CD4-positive, alpha-beta T cell (primary cell): ENCODE results near the gene ARHGAP27. TPM values are rescaled to one million over a fixed set of nuclear protein-coding genes. Genes with fewer than 3 reads are reported as not detected.
"Not testable (repeated sequence)": the region's sequence is repeated elsewhere in the genome, so short reads cannot be mapped to it uniquely, and the experiment has no call there.

Experiments used
- ATAC-seq: fragments of 200-7000 bp; cut with Tn5 transposase; one replicate; pipeline ENCODE4 v1.10.0; 2022; ENCODE audit warnings: mild to moderate bottlenecking; ENCODE audit not compliant: poor library complexity
- CTCF ChIA-PET: fragments of 350-600 bp; sonication (Branson Sonifier 250); formaldehyde crosslinking; loops from one replicate; lab custom pipeline; 2021; ENCODE audit warnings: antibody characterized with exemption, inconsistent platforms; lab: Charles Lee
- POLR2A ChIA-PET: fragments of 350-600 bp; sonication (Branson Sonifier 250); formaldehyde crosslinking; loops from one replicate; lab custom pipeline; 2021; ENCODE audit warnings: antibody characterized with exemption, inconsistent platforms; lab: Charles Lee
- DNase-seq, 14 experiments: peaks; one replicate each; pipeline ENCODE4 v3.0.0-alpha.2; 2013 to 2020; ENCODE audit warnings: mixed read lengths in 2 of 14
- H3K27ac ChIP-seq, 2 donors: one replicate each; pipeline versions ENCODE4 v1.5.1 to v1.7.0; 2013; ENCODE audit warnings: low read length in 2 of 2, low read depth in 1 of 2, mild to moderate bottlenecking in 1 of 2
- H3K27me3 ChIP-seq, 2 experiments: 1 replicate in 1 of 2; 2 replicates in 1 of 2; pipeline versions ENCODE4 v1.6.1 to v1.7.0; 2013; ENCODE audit warnings: low read length in 2 of 2, control low read depth in 1 of 2, mild to moderate bottlenecking in 1 of 2, moderate library complexity in 1 of 2; ENCODE audit not compliant: insufficient read depth in 2 of 2, control insufficient read depth in 1 of 2
- H3K36me3 ChIP-seq: one replicate; pipeline ENCODE4 v1.6.1; 2013; ENCODE audit warnings: low read length, control low read depth; ENCODE audit not compliant: insufficient read depth
- H3K4me1 ChIP-seq: one replicate; pipeline ENCODE4 v1.6.1; 2013; ENCODE audit warnings: low read length, control low read depth; ENCODE audit not compliant: insufficient read depth
- H3K4me3 ChIP-seq: one replicate; pipeline ENCODE4 v1.5.1; 2013; ENCODE audit warnings: mild to moderate bottlenecking, low read length, moderate library complexity
- H3K9me3 ChIP-seq, 2 experiments: 1 replicate in 1 of 2; 2 replicates in 1 of 2; pipeline versions ENCODE4 v1.6.1 to v1.7.0; 2013; ENCODE audit warnings: low read length in 2 of 2, mild to moderate bottlenecking in 2 of 2, control low read depth in 1 of 2, moderate library complexity in 1 of 2; ENCODE audit not compliant: control insufficient read depth in 1 of 2, insufficient read depth in 1 of 2
- H3K27ac Mint-ChIP-seq: one replicate; pipeline ENCODE4 v1.8.0; 2020; ENCODE audit warnings: mixed read lengths
- H3K27me3 Mint-ChIP-seq: one replicate; pipeline ENCODE4 v1.8.0; 2021; ENCODE audit warnings: mixed read lengths
- H3K36me3 Mint-ChIP-seq: one replicate; pipeline ENCODE4 v1.8.0; 2021; ENCODE audit warnings: low read depth, mixed read lengths
- H3K4me1 Mint-ChIP-seq: one replicate; pipeline ENCODE4 v1.8.0; 2021; ENCODE audit warnings: low read depth, mixed read lengths
- H3K4me3 Mint-ChIP-seq: one replicate; pipeline ENCODE4 v1.8.0; 2020; ENCODE audit warnings: mild to moderate bottlenecking, mixed read lengths
- H3K9me3 Mint-ChIP-seq: one replicate; pipeline ENCODE4 v1.8.0; 2020; ENCODE audit warnings: mixed read lengths
- intact Hi-C, 2 experiments: fragments of 100-400 bp; cut with DNase I in 1 of 2; cut with micrococcal nuclease in 1 of 2; formaldehyde crosslinking; loops; one replicate each; pipeline versions ENCODE4 v1.15.1 to v1.9.0; 2023 to 2025; cut with DNase I, micrococcal nuclease
- total RNA-seq, 174 experiments: library from RNA in 2 of 174; stranded (reverse) in 2 of 174; gene quantifications; one replicate each; pipeline ENCODE4 v1.2.3 and lab custom pipeline; 2021 to 2026

Gene ARHGAP27
- total RNA-seq, 2 experiments from 2014 or later, result 33.3 to 35.2 TPM

DNA sequence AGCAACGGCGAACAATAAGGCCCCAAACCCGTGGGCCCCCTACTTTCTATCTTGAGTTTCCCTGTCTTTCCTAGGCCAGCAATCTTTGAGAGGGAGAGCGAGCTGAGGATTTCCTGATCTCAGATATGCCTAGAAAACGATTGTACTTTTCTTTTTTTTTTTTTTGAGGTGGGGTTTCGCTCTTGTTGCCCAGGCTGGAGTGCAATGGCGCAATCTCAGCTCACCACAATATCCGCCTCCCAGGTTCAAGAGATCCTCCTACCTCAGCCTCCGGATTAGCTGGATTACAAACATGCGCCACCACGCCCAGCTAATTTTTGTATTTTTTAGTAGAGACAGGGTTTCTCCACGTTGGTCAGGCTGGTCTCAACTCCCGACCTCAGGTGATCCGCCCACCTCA is 15.0 kb upstream of the ARHGAP27 start:
- ATAC-seq, H3K9me3 ChIP-seq, H3K4me3 ChIP-seq, H3K4me3 Mint-ChIP-seq, H3K4me1 Mint-ChIP-seq, CTCF ChIA-PET, POLR2A ChIA-PET, DNase-seq, H3K27me3 Mint-ChIP-seq, H3K27ac ChIP-seq, H3K27ac Mint-ChIP-seq, intact Hi-C loops, H3K9me3 Mint-ChIP-seq, H3K27me3 ChIP-seq: not testable (repeated sequence)
- Histone ChIP-seq H3K36me3 (peaks cover 14% of the 10 kb centered on the region), H3K4me1 (peaks cover 14% of the 10 kb centered on the region)
- peaks cover 31% of the 10 kb centered on the region for H3K36me3 Mint-ChIP-seq

DNA sequence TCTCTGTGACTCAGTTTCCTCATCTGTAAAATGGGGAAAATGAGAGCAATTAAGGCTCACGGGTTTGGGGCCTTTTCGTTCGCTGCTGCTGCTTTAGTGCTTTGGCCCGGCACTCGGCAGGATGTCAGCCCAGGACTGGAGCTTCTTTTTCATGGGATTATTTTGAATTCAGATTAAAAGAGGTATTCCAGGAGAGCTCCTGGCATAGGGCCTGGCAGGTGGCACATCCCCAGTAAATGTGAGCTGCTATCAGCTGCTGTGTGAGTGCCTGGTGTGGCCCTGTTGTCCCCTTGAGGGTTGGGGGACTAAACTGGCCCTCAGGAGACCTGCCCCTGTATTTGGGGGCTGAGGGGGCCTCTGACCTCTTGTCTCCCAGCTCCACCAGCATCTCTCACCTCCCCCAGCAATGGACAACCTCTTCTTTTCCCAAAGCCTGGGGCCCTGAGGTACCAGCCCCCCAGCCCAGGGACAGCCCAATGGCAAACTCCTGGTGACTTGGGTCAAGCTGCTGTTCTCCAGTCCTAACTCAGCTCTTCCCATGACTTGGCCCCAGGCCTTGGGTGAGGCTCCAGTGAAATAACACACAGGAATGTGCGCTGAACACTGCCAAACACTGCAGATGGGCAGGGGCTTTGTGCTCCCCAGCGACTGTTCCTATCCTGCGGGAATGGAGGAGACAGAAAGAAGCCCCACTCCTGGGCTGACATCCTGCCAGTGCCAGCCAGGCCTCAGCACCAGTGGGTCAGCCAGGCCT is 14.4 kb upstream of the ARHGAP27 start:
- H3K9me3 Mint-ChIP-seq, H3K9me3 ChIP-seq, H3K4me3 ChIP-seq, H3K27ac ChIP-seq, H3K4me1 Mint-ChIP-seq, ATAC-seq, intact Hi-C loops, POLR2A ChIA-PET, H3K27me3 ChIP-seq, H3K4me3 Mint-ChIP-seq, H3K27me3 Mint-ChIP-seq, H3K27ac Mint-ChIP-seq, DNase-seq, CTCF ChIA-PET: not testable (repeated sequence)
- peaks cover 31% of the 10 kb centered on the region for H3K36me3 Mint-ChIP-seq
- peaks cover 14% of the 10 kb centered on the region for H3K36me3 ChIP-seq
- H3K4me1 ChIP-seq, result peaks cover 14% of the 10 kb centered on the region

DNA sequence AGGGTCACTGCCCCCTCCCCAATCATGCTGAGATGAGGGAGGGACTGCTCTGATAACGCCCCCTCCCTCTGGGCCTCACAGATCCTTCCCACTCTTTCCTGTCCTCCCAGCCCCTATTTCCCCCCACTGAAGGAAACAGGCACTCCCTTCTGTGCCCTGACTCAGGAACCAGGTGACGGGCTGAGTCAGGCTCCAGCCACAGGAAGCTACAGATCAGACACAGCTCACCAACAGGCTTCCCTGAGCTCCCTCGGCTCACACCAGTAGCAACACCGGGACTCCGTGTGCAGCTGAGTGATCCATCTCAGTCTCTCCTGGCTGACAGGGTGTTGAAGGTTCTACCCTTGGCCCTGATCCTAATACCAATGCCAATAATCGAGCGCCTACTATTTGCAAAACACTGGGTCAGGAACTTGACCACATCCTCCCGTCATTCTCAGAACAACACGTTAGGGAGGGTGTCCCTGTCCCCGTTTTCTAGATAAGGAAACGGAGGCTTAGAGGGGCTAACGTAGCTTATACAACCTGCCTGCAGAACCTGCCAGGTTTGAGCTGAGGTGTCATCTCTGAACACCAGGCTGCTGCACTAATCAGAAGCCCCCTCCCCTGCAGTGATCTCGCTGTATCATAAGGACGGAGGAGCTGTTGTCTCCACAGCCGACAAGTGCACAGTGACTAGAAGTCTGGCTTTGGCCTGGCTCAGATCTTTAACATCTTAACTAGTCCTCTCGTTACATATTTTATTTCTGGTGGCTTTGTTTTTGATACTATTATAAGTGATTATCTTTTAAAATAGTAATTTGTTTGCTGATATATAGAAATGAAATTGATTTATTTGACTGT is 13.5 kb upstream of the ARHGAP27 start:
- DNase-seq (peak in 3 of 14 experiments; percentile 47 to 50 (median 48)), ATAC-seq (peak; percentile 74)
- H3K9me3 ChIP-seq, H3K4me3 ChIP-seq, H3K4me1 Mint-ChIP-seq, H3K27me3 Mint-ChIP-seq, H3K27me3 ChIP-seq, H3K9me3 Mint-ChIP-seq, intact Hi-C loops, H3K4me3 Mint-ChIP-seq, CTCF ChIA-PET, POLR2A ChIA-PET: not testable (repeated sequence)
- peaks cover 14% of the 10 kb centered on the region for H3K36me3 ChIP-seq
- H3K36me3 Mint-ChIP-seq, result peaks cover 31% of the 10 kb centered on the region
- peak overlapping the region in 1 of 2 donors; percentile 9 for H3K27ac ChIP-seq
- peak overlapping the region; percentile 55 for H3K27ac Mint-ChIP-seq
- H3K4me1 ChIP-seq, result peaks cover 16% of the 10 kb centered on the region

DNA sequence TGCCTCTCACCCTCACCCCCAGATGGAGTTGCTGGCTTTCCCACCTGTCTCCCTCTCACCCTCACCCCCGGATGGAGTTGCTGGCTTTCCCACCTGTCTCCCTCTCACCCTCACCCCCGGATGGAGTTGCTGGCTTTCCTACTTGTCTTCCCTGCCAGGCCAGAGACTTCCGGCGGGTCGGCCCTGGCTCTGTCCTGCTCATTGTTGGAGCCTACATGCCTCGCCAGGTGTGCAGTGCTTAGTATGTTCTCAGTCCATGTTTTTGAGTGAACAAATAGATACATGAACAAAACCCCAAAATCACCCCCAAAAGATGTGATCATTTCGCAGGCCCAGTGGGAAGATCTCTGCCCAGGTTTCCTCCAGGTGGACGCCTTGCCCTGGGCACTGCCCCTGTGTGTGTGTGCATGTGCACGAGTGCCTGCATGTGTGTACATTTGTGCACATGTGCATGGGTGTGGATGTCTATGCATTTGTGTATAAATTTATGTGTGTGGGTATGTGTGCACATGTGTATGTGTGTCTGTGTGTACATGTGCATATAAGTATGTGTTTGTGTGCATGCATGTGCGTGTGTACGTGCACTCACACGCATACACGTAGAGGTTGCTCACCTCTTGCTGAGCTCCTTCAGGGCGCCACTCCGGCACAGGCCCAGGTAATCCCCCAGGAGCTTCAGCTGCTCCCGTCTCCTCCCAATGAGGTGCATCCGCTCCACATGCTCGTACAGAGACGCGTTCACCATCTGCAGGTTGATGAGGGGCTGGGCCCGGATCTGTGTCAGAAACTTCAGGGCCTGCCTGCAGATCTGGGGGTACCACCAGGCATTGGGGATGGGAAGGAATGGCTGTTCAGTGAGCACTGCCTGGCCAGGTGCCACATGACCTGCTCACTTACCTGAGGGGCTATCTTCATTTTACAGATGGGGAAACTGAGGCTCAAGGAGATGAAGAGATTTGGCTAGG is 12.5 kb upstream of the ARHGAP27 start:
- H3K27ac ChIP-seq, ATAC-seq, DNase-seq, H3K27me3 ChIP-seq, H3K9me3 Mint-ChIP-seq, H3K27ac Mint-ChIP-seq, POLR2A ChIA-PET, H3K4me3 Mint-ChIP-seq, H3K4me3 ChIP-seq, H3K9me3 ChIP-seq, CTCF ChIA-PET, H3K27me3 Mint-ChIP-seq, H3K4me1 Mint-ChIP-seq, intact Hi-C loops: not testable (repeated sequence)
- Histone ChIP-seq H3K4me1 (peaks cover 23% of the 10 kb centered on the region), H3K36me3 (peaks cover 14% of the 10 kb centered on the region)
- peaks cover 30% of the 10 kb centered on the region for H3K36me3 Mint-ChIP-seq

DNA sequence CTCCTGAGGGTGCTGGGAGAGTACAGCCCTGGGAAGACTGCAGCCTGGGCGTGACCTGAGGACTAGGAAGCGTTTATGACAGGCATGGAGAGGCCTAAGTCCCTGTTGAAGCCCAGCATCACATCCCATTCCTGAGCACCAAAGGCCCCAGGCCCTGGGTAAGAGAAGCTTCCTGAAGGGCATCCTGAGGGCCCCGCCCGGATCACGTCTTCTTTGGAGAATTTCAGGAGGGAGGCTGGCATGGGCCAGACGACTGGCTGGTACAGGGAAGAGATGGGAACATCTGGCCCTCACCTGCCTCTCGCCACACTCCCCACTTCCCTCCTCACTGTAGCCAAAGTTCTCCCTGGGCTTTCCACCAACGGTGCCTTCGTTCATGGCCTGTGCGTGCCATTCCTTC is 11.6 kb upstream of the ARHGAP27 start:
- H3K27ac ChIP-seq, POLR2A ChIA-PET, ATAC-seq, H3K27me3 Mint-ChIP-seq, H3K4me1 Mint-ChIP-seq, CTCF ChIA-PET, intact Hi-C loops, H3K9me3 ChIP-seq, H3K9me3 Mint-ChIP-seq, H3K4me3 Mint-ChIP-seq, H3K27ac Mint-ChIP-seq, H3K4me3 ChIP-seq, H3K27me3 ChIP-seq: not testable (repeated sequence)
- Histone ChIP-seq H3K36me3 (peaks cover 12% of the 10 kb centered on the region), H3K4me1 (peaks cover 23% of the 10 kb centered on the region)
- DNase-seq, result peak in 1 of 14 experiments; percentile 7
- H3K36me3 Mint-ChIP-seq, result peaks cover 34% of the 10 kb centered on the region

DNA sequence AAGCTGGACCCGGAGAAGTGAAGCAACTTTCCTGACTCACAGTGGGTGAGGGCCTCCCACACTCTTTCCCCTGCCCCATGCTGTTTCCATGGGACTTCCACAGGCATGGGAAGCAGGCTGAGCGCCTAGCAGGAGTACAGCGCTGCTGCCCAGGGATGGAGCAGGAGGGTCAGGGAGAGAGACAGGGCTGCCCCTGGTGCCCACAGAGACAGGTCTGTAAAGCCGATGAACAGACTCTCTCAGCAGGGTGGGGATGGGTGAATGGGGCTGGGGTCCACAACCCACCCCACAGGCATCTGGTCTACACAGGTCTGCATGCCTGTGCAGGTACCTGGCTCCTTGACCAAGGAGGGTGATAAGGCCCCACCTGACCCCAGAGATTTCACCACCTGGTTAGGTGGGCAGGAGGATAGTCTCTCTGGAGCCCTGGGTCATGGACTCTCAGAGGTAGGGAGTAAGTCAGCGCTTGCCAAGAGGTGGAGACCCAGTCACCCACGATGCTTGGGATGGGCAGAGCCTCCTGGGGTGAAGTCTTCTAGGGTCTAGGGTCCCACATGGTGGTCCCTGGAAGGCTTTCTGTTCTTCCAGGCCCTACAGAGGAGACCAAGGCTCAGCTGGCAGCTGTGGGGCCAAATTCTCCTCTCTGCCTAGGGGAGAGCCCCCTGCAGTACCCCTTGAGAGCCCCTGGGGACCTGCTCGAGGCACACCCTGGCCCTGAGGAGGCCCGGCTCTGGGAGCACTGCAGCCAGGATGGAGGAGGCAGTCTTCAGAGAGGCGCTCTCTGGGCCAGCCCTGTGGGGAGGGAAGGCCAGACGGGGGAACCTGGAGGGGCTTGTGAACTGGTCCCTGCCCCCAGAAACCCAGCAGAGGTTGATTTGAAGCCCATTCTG is 10.9 kb upstream of the ARHGAP27 start:
- intact Hi-C loops, H3K4me3 ChIP-seq, H3K27ac Mint-ChIP-seq, H3K27ac ChIP-seq, H3K27me3 ChIP-seq, H3K9me3 ChIP-seq, POLR2A ChIA-PET, H3K4me1 Mint-ChIP-seq, CTCF ChIA-PET, H3K27me3 Mint-ChIP-seq, H3K4me3 Mint-ChIP-seq, H3K9me3 Mint-ChIP-seq, ATAC-seq: not testable (repeated sequence)
- H3K36me3 Mint-ChIP-seq, result peaks cover 35% of the 10 kb centered on the region
- peaks cover 23% of the 10 kb centered on the region for H3K4me1 ChIP-seq
- peak in 1 of 14 experiments; percentile 2 for DNase-seq
- peaks cover 18% of the 10 kb centered on the region for H3K36me3 ChIP-seq
